WI38 (cell line): ENCODE data around the gene UBXN11.

Experiments
- H3K4me3 ChIP-seq: 2 replicates; pipeline ENCODE4 v1.5.1; 2011; ENCODE audit warnings: low read depth, mild to moderate bottlenecking, control low read depth, low read length
- TF ChIP-seq, protein P1 (sequence below): IDR thresholded peaks from 2 replicates; pipeline ENCODE4 v1.5.1; 2012; ENCODE audit warnings: low read depth, mild to moderate bottlenecking, control low read depth, low read length

Gene UBXN11

DNA sequence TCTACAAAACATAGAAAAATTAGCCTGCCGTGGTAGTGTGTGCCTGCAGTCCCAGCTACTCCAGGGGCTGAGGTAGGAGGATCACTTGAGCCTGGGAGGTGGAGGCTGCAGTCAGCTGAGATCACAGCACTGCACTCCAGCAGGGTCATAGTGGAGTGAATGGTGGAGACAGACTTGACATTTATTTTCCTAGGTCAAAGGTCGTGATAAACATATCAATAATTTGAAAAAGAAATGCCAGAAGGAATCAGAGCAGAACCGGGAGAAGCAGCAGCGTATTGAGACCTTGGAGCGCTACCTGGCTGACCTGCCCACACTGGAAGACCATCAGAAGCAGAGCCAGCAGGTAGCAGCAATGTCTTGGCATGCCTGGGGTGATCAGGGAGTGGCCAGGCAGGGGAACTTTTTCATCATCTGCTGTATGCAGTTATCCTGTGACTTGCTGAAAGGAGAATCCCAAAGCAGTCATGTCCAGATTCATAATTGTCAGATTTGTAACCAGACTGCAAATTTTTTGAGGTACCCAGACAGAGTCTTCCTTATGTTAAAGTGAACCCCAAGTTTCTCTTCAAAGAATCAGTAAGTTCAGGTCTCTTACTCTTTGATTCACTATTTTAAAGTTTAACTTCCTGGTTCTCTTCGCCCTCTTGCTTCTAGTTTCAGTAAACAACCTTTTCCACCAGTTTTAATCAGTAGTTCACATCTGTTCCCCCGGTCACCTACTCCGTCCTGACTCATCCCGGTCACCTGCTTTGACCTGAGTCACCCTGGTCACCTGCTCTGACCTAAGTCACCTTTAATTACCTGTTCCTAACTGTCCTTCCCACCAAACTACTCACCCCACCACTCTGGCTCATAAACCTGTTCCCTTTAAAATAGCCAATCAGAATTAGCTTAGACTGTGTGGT, 37.9 kb downstream of the UBXN11 start:
- H3K4me3 ChIP-seq: no peak overlapping the region
- TF ChIP-seq, protein P1, sequence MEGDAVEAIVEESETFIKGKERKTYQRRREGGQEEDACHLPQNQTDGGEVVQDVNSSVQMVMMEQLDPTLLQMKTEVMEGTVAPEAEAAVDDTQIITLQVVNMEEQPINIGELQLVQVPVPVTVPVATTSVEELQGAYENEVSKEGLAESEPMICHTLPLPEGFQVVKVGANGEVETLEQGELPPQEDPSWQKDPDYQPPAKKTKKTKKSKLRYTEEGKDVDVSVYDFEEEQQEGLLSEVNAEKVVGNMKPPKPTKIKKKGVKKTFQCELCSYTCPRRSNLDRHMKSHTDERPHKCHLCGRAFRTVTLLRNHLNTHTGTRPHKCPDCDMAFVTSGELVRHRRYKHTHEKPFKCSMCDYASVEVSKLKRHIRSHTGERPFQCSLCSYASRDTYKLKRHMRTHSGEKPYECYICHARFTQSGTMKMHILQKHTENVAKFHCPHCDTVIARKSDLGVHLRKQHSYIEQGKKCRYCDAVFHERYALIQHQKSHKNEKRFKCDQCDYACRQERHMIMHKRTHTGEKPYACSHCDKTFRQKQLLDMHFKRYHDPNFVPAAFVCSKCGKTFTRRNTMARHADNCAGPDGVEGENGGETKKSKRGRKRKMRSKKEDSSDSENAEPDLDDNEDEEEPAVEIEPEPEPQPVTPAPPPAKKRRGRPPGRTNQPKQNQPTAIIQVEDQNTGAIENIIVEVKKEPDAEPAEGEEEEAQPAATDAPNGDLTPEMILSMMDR: no peak

DNA sequence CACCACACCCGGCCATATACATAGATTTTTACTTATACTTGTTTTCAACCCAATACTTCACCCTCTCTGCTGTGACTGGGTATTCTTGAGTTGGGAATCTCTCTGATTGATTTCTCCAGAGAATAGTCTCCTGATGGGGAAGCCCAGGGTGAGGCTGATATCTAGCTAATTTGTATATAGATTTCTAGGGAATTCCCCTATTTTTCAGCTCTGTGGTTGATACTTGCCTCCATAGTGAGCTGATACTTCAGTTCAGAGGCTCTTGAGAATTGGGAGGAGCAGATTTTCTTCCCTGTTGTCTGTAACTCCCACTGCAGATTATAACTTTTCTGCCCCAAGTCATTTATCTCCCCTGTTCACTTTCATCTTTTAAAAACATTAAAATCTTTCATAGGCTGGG, 41.0 kb downstream of the UBXN11 start:
- TF ChIP-seq, protein P1: no peak
- H3K4me3 ChIP-seq: no peak overlapping the region

DNA sequence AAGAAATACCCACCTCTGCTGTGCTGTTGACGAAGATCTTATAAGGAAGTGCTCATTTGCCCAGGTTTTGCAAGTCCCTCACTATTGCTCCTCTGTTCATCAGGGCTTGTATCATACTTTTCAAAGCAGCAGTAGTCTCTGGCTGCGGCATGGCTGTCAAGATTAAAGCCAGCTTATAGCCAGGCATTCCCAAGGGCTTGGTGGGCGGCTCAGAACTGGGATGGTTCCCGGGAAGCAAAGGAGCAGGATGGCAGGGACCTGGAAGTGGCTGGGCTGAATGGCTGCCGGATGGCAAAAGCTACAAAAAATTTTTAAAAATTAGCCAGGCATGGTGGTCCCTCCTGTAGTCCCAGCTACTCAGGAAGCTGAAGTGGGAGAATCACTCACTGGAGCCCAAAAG, 43.2 kb downstream of the UBXN11 start:
- H3K4me3 ChIP-seq: no peak overlapping the region
- TF ChIP-seq, protein P1: no peak

DNA sequence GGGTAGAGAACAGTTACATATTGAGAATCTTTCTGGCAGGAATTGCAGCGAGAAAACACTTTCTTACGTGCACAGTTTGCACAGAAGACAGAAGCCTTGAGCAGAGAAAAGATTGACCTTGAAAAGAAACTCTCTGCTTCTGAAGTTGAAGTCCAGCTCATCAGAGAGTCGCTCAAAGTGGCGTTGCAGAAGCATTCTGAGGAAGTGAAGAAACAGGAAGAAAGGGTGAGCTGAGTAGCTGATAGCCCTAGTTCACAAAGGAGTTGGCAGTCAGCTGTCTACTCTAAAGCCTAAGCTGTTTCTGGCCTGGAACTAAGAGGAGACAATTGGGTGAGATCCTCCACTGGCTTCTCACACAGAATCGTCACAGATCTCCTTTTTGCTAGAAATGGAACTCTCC, 46.9 kb downstream of the UBXN11 start:
- TF ChIP-seq, protein P1: no peak

DNA sequence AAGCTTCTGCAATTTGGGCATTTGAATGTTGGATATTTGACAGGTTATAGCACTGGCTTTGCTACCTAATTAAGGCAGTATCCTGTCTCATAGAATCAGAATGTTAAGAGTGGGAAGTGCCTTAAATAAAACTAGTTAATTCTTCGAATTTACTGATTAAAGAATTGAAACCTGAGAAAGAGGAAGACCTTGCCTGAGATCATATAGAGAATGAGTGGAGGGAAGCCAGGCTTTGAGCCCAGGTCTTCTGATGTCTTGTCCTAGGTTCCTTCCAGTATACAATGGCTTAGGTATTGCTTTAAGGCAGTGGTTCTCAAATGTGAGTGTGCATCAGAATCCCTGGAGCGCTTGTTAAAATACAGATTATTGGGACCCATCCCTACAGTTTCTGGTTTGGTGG, 47.4 kb downstream of the UBXN11 start:
- H3K4me3 ChIP-seq: no peak overlapping the region
- TF ChIP-seq, protein P1: no peak

More for the DNA sequence above, 46.9 kb downstream of the UBXN11 start:
- H3K4me3 ChIP-seq: no peak overlapping the region

DNA sequence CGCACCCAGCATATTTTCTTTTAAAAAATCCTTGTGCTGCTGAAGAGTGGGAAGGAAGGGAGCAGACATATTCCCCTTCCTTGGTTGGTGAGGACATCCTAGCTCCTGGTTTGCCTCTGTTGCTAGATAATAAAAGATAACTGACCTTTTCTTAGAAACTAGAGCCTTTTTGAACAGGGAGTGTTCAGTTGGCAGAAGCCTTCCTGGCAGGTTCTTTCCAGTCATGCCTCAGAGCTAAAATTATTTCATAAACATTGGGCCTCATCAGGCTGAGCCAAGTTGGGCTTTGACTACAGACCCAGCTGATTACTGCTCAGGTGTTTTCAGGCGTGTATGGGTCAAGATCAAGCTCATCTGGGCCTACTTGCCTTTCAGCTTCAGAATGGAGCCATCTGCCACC, 49.2 kb downstream of the UBXN11 start:
- TF ChIP-seq, protein P1: no peak
- H3K4me3 ChIP-seq: no peak overlapping the region

DNA sequence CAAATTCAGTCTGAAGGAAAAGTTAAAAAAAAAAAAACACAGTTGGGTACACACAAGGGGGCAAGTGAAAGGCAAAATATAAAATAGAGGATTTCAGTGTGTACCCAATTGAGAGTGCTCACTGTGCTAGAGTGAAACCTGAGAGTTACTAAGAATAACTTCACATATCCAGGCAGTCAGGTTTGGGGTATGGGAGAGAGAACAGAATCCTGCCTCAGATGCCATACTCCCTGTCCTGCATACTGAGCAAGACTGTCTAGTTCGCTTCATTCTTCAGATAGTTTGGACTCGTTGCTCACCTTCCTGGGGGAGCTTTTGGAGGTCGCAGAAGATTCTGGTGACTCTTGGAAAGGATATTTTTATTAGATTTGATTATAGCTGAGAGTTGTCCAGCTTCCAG, 52.0 kb downstream of the UBXN11 start:
- H3K4me3 ChIP-seq: no peak overlapping the region
- TF ChIP-seq, protein P1: no peak
